GM12878 (cell line): ENCODE data around the gene EAF1. TPM values are rescaled to one million over a fixed set of nuclear protein-coding genes. Genes with fewer than 3 reads are reported as not detected.

Source experiments
- MEF2B ChIP-seq: fragments of 450-650 bp; IDR thresholded peaks from 2 replicates; pipeline ENCODE4 v1.6.1; 2018; ENCODE audit warnings: mild to moderate bottlenecking, moderate library complexity; ENCODE audit not compliant: partially characterized antibody, poor library complexity, severe bottlenecking
- SMC3 ChIP-seq: IDR thresholded peaks from 2 replicates; pipeline ENCODE4 v1.6.1; 2011; ENCODE audit warnings: low read length, improper control_type of control experiment, borderline replicate concordance
- ZBTB33 ChIP-seq: fragments of 450-650 bp; IDR thresholded peaks from 2 replicates; pipeline ENCODE4 v1.6.1; 2017; ENCODE audit warnings: mild to moderate bottlenecking
- ZSCAN29 ChIP-seq: fragments of 450-650 bp; IDR thresholded peaks from 2 replicates; pipeline ENCODE4 v1.6.1; 2017; ENCODE audit warnings: mild to moderate bottlenecking, moderate library complexity
- polyA plus RNA-seq, 11 experiments: library from polyadenylated mRNA; depleted of rRNA in 4 of 11; unstranded in 6 of 11; stranded (reverse) in 5 of 11; fragments of >200 nt; fragmentation: Nextera tagmentation in 4 of 11; fragmentation: Illumina TruSeq in 1 of 11; extraction: Ambion mirVana in 4 of 11; extraction: Trizol in 1 of 11; gene quantifications; 1 replicate in 1 of 11; 2 replicates in 10 of 11; pipeline versions ENCODE4 v1.2.1 to v1.2.3, GENCODE V29; 2011 to 2016; ENCODE audit warnings: inconsistent platforms in 2 of 11, missing spikeins in 2 of 11, low read depth in 1 of 11
- total RNA-seq, 4 experiments: library from RNA; depleted of rRNA in 3 of 4; stranded (reverse); fragments of >200 nt in 3 of 4; fragmentation: Illumina TruSeq in 1 of 4; extraction: Trizol in 1 of 4; gene quantifications; 2 replicates each; pipeline versions ENCODE4 v1.2.1 to v1.2.3, GENCODE V29; 2013 to 2021
- TF ChIP-seq, protein P1 (sequence below): fragments of 450-650 bp; IDR thresholded peaks from 2 replicates; pipeline ENCODE4 v1.6.1; 2017; ENCODE audit warnings: mild to moderate bottlenecking, moderate library complexity
- TF ChIP-seq, protein P2 (sequence below): fragments of 450-650 bp; IDR thresholded peaks from 2 replicates; pipeline ENCODE4 v1.6.1; 2016; ENCODE audit warnings: mild to moderate bottlenecking
- TF ChIP-seq, protein P3 (sequence below), 3 experiments: IDR thresholded peaks in 2 of 3; conservative IDR thresholded peaks in 1 of 3; 2 replicates each; pipeline ENCODE4 v1.5.1; 2011; ENCODE audit warnings: low read depth in 3 of 3, low read length in 3 of 3, mild to moderate bottlenecking in 3 of 3, control low read depth in 2 of 3, moderate library complexity in 2 of 3, inconsistent platforms in 1 of 3, mixed read lengths in 1 of 3; ENCODE audit not compliant: control insufficient read depth in 2 of 3, insufficient read depth in 1 of 3; ENCODE audit errors: extremely low read depth in 1 of 3

Gene EAF1
- total and polyA plus RNA-seq, 10 of the 15 experiments (the other 5 are each of a cell fraction or from before 2014, with no cell fraction given): 6.8 to 21.6 (median 15.6) TPM

- TF ChIP-seq, protein P1, sequence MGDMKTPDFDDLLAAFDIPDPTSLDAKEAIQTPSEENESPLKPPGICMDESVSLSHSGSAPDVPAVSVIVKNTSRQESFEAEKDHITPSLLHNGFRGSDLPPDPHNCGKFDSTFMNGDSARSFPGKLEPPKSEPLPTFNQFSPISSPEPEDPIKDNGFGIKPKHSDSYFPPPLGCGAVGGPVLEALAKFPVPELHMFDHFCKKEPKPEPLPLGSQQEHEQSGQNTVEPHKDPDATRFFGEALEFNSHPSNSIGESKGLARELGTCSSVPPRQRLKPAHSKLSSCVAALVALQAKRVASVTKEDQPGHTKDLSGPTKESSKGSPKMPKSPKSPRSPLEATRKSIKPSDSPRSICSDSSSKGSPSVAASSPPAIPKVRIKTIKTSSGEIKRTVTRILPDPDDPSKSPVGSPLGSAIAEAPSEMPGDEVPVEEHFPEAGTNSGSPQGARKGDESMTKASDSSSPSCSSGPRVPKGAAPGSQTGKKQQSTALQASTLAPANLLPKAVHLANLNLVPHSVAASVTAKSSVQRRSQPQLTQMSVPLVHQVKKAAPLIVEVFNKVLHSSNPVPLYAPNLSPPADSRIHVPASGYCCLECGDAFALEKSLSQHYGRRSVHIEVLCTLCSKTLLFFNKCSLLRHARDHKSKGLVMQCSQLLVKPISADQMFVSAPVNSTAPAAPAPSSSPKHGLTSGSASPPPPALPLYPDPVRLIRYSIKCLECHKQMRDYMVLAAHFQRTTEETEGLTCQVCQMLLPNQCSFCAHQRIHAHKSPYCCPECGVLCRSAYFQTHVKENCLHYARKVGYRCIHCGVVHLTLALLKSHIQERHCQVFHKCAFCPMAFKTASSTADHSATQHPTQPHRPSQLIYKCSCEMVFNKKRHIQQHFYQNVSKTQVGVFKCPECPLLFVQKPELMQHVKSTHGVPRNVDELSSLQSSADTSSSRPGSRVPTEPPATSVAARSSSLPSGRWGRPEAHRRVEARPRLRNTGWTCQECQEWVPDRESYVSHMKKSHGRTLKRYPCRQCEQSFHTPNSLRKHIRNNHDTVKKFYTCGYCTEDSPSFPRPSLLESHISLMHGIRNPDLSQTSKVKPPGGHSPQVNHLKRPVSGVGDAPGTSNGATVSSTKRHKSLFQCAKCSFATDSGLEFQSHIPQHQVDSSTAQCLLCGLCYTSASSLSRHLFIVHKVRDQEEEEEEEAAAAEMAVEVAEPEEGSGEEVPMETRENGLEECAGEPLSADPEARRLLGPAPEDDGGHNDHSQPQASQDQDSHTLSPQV: peak; percentile 91
- TF ChIP-seq SMC3 (peak; percentile 64), ZSCAN29 (peak; percentile 89), MEF2B (peak; percentile 48), ZBTB33 (0 out of 2 replicates have a peak, but pooled peaks have one; percentile 9)
- TF ChIP-seq, protein P2, sequence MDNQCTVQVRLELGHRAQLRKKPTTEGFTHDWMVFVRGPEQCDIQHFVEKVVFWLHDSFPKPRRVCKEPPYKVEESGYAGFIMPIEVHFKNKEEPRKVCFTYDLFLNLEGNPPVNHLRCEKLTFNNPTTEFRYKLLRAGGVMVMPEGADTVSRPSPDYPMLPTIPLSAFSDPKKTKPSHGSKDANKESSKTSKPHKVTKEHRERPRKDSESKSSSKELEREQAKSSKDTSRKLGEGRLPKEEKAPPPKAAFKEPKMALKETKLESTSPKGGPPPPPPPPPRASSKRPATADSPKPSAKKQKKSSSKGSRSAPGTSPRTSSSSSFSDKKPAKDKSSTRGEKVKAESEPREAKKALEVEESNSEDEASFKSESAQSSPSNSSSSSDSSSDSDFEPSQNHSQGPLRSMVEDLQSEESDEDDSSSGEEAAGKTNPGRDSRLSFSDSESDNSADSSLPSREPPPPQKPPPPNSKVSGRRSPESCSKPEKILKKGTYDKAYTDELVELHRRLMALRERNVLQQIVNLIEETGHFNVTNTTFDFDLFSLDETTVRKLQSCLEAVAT: peak; percentile 61
- TF ChIP-seq, protein P3, sequence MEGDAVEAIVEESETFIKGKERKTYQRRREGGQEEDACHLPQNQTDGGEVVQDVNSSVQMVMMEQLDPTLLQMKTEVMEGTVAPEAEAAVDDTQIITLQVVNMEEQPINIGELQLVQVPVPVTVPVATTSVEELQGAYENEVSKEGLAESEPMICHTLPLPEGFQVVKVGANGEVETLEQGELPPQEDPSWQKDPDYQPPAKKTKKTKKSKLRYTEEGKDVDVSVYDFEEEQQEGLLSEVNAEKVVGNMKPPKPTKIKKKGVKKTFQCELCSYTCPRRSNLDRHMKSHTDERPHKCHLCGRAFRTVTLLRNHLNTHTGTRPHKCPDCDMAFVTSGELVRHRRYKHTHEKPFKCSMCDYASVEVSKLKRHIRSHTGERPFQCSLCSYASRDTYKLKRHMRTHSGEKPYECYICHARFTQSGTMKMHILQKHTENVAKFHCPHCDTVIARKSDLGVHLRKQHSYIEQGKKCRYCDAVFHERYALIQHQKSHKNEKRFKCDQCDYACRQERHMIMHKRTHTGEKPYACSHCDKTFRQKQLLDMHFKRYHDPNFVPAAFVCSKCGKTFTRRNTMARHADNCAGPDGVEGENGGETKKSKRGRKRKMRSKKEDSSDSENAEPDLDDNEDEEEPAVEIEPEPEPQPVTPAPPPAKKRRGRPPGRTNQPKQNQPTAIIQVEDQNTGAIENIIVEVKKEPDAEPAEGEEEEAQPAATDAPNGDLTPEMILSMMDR (IDR thresholded peaks at IDR 0.05 in 2 of 3, conservative IDR thresholded peaks at IDR 0.05 in 1 of 3; ENCODE audit: control insufficient read depth in 2 of 3, extremely low read depth in 1 of 3, insufficient read depth in 1 of 3, low read depth in 3 of 3, low read length in 3 of 3): peak; percentile 37 to 49 (median 42); a peak in 4 of 6 replicates
Measured at GRCh38 chr3:15398731-15399133, 28.7 kb upstream of the EAF1 start (continued).
